GM12878 (cell line): ENCODE measurements around the gene VWA7. TPM values are rescaled to one million over a fixed set of nuclear protein-coding genes. Genes with fewer than 3 reads are reported as not detected.
A peak's percentile ranks its signal among the peaks of the same experiment; 100 is the strongest.

Source experiments
- ASH2L ChIP-seq: fragments of 300-600, 200-600 bp; sonication (generic); IDR thresholded peaks from 2 replicates; pipeline ENCODE4 v1.6.1; 2017; ENCODE audit warnings: low read depth, mild to moderate bottlenecking, borderline replicate concordance
- BHLHE40 ChIP-seq, 2 experiments: fragments of 450-650 bp in 1 of 2; IDR thresholded peaks; 2 replicates each; pipeline ENCODE4 v1.6.1; 2011 to 2017; ENCODE audit warnings: low read depth in 2 of 2, borderline replicate concordance in 1 of 2, improper control_type of control experiment in 1 of 2, low read length in 1 of 2, mild to moderate bottlenecking in 1 of 2
- BRCA1 ChIP-seq: IDR thresholded peaks from 2 replicates; pipeline ENCODE4 v1.6.1; 2011; ENCODE audit warnings: low read depth, low read length, improper control_type of control experiment
- CBFB ChIP-seq: IDR thresholded peaks from 2 replicates; pipeline ENCODE4 v1.6.1; 2016; ENCODE audit warnings: antibody characterized with exemption, low read depth
- CREB1 ChIP-seq: IDR thresholded peaks from 2 replicates; pipeline ENCODE4 v1.6.1; 2012; ENCODE audit warnings: low read depth, mild to moderate bottlenecking, inconsistent platforms
- DPF2 ChIP-seq: fragments of 450-650 bp; IDR thresholded peaks from 2 replicates; pipeline ENCODE4 v1.6.1; 2017; ENCODE audit warnings: mild to moderate bottlenecking
- MEF2B ChIP-seq: fragments of 450-650 bp; IDR thresholded peaks from 2 replicates; pipeline ENCODE4 v1.6.1; 2018; ENCODE audit warnings: mild to moderate bottlenecking, moderate library complexity; ENCODE audit not compliant: partially characterized antibody, poor library complexity, severe bottlenecking
- MXI1 ChIP-seq: fragments of 150-350 bp; IDR thresholded peaks from 2 replicates; pipeline ENCODE4 v1.6.1; 2011; ENCODE audit warnings: low read depth, mild to moderate bottlenecking, inconsistent platforms, low read length, improper control_type of control experiment
- POLR2AphosphoS2 ChIP-seq: IDR thresholded peaks from 2 replicates; pipeline ENCODE4 v1.6.1; 2011; ENCODE audit warnings: low read depth, mild to moderate bottlenecking, low read length, improper control_type of control experiment, moderate library complexity
- POLR2AphosphoS5 ChIP-seq: IDR thresholded peaks from 2 replicates; pipeline ENCODE4 v1.6.1; 2011; ENCODE audit warnings: mild to moderate bottlenecking, low read length, inconsistent platforms
- ZZZ3 ChIP-seq: IDR thresholded peaks from 2 replicates; pipeline ENCODE4 v1.6.1; 2011; ENCODE audit warnings: low read depth; ENCODE audit not compliant: control insufficient read depth, insufficient read length
- polyA plus RNA-seq, 11 experiments: library from polyadenylated mRNA; depleted of rRNA in 4 of 11; unstranded in 6 of 11; stranded (reverse) in 5 of 11; fragments of >200 nt; fragmentation: Nextera tagmentation in 4 of 11; fragmentation: Illumina TruSeq in 1 of 11; extraction: Ambion mirVana in 4 of 11; extraction: Trizol in 1 of 11; gene quantifications; 1 replicate in 1 of 11; 2 replicates in 10 of 11; pipeline versions ENCODE4 v1.2.1 to v1.2.3, GENCODE V29; 2011 to 2016; ENCODE audit warnings: inconsistent platforms in 2 of 11, missing spikeins in 2 of 11, low read depth in 1 of 11
- total RNA-seq, 4 experiments: library from RNA; depleted of rRNA in 3 of 4; stranded (reverse); fragments of >200 nt in 3 of 4; fragmentation: Illumina TruSeq in 1 of 4; extraction: Trizol in 1 of 4; gene quantifications; 2 replicates each; pipeline versions ENCODE4 v1.2.1 to v1.2.3, GENCODE V29; 2013 to 2021
- TF ChIP-seq, protein P1 (sequence below): IDR thresholded peaks from 2 replicates; pipeline ENCODE4 v1.6.1; 2012; ENCODE audit warnings: low read depth, low read length, improper control_type of control experiment
- TF ChIP-seq, protein P2 (sequence below): fragments of 450-650 bp; IDR thresholded peaks from 2 replicates; pipeline ENCODE4 v1.6.1; 2016; ENCODE audit warnings: mild to moderate bottlenecking
- TF ChIP-seq, protein P3 (sequence below): fragments of 450-650 bp; IDR thresholded peaks from 2 replicates; pipeline ENCODE4 v1.6.1; 2017; ENCODE audit warnings: mild to moderate bottlenecking, moderate library complexity
- TF ChIP-seq, protein P4 (sequence below): fragments of 450-650 bp; IDR thresholded peaks from 2 replicates; pipeline ENCODE4 v1.6.1; 2016; ENCODE audit warnings: mild to moderate bottlenecking, moderate library complexity, borderline replicate concordance
- TF ChIP-seq, protein P5 (sequence below): IDR thresholded peaks from 2 replicates; pipeline ENCODE4 v1.6.1; 2012; ENCODE audit warnings: low read length, inconsistent platforms

VWA7 gene
- total and polyA plus RNA-seq, 10 of the 15 experiments (the other 5 are each of a cell fraction or from before 2014, with no cell fraction given), result 0.11 to 3.1 (median 1.2) TPM; not detected in 1

DNA sequence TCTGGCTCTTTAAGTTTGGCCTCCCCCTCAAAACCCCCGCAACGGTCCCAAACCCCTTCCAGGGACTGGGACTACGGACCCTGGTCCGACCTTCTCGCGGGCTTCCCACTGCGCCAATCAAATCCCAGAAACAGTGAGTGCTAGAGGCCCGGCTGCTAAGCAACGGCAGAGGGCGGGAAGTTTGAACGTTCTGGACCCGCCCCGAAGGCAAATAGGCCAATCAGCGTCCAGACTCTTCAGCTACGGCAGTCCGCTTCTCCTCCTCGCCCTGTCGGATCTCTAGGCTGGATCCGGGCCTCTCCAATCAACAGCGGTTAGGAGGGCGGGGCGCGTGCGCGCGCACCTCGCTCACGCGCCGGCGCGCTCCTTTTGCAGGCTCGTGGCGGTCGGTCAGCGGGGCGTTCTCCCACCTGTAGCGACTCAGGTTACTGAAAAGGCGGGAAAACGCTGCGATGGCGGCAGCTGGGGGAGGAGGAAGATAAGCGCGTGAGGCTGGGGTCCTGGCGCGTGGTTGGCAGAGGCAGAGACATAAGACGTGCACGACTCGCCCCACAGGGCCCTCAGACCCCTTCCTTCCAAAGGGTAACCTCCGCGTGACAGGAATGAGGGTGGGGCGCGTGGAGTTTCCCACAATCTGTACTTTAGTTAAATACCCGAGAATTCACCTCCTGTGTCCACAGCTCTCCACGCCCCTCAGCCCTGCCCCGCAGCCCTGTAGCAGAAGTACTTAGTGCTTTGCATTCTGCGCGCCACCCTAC lies 37.3 kb downstream of the VWA7 start, which contains the start of gene MSH5 (continued):
- TF ChIP-seq, protein P1, sequence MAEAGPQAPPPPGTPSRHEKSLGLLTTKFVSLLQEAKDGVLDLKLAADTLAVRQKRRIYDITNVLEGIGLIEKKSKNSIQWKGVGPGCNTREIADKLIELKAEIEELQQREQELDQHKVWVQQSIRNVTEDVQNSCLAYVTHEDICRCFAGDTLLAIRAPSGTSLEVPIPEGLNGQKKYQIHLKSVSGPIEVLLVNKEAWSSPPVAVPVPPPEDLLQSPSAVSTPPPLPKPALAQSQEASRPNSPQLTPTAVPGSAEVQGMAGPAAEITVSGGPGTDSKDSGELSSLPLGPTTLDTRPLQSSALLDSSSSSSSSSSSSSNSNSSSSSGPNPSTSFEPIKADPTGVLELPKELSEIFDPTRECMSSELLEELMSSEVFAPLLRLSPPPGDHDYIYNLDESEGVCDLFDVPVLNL, result peak; percentile 100
- TF ChIP-seq POLR2AphosphoS5, result peak; percentile 43
- TF ChIP-seq BRCA1, result 0 out of 2 replicates have a peak, but pooled peaks have one; percentile 30
- no peak for TF ChIP-seq ASH2L
- TF ChIP-seq MEF2B, result no peak
- TF ChIP-seq CREB1, result no peak
- TF ChIP-seq, protein P2, sequence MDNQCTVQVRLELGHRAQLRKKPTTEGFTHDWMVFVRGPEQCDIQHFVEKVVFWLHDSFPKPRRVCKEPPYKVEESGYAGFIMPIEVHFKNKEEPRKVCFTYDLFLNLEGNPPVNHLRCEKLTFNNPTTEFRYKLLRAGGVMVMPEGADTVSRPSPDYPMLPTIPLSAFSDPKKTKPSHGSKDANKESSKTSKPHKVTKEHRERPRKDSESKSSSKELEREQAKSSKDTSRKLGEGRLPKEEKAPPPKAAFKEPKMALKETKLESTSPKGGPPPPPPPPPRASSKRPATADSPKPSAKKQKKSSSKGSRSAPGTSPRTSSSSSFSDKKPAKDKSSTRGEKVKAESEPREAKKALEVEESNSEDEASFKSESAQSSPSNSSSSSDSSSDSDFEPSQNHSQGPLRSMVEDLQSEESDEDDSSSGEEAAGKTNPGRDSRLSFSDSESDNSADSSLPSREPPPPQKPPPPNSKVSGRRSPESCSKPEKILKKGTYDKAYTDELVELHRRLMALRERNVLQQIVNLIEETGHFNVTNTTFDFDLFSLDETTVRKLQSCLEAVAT, result peak; percentile 51; the same call in 1 of the 2 replicates
- TF ChIP-seq ZZZ3, result no peak
- peak; percentile 37 for TF ChIP-seq CBFB
- peak; percentile 90 to 97 for TF ChIP-seq BHLHE40 (IDR thresholded peaks at IDR 0.05; ENCODE audit: borderline replicate concordance in 1 of 2, low read depth in 2 of 2, low read length in 1 of 2)
- TF ChIP-seq POLR2AphosphoS2, result no peak
- TF ChIP-seq, protein P3, sequence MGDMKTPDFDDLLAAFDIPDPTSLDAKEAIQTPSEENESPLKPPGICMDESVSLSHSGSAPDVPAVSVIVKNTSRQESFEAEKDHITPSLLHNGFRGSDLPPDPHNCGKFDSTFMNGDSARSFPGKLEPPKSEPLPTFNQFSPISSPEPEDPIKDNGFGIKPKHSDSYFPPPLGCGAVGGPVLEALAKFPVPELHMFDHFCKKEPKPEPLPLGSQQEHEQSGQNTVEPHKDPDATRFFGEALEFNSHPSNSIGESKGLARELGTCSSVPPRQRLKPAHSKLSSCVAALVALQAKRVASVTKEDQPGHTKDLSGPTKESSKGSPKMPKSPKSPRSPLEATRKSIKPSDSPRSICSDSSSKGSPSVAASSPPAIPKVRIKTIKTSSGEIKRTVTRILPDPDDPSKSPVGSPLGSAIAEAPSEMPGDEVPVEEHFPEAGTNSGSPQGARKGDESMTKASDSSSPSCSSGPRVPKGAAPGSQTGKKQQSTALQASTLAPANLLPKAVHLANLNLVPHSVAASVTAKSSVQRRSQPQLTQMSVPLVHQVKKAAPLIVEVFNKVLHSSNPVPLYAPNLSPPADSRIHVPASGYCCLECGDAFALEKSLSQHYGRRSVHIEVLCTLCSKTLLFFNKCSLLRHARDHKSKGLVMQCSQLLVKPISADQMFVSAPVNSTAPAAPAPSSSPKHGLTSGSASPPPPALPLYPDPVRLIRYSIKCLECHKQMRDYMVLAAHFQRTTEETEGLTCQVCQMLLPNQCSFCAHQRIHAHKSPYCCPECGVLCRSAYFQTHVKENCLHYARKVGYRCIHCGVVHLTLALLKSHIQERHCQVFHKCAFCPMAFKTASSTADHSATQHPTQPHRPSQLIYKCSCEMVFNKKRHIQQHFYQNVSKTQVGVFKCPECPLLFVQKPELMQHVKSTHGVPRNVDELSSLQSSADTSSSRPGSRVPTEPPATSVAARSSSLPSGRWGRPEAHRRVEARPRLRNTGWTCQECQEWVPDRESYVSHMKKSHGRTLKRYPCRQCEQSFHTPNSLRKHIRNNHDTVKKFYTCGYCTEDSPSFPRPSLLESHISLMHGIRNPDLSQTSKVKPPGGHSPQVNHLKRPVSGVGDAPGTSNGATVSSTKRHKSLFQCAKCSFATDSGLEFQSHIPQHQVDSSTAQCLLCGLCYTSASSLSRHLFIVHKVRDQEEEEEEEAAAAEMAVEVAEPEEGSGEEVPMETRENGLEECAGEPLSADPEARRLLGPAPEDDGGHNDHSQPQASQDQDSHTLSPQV, result no peak
- peak; percentile 91 for TF ChIP-seq MXI1
- TF ChIP-seq, protein P4, sequence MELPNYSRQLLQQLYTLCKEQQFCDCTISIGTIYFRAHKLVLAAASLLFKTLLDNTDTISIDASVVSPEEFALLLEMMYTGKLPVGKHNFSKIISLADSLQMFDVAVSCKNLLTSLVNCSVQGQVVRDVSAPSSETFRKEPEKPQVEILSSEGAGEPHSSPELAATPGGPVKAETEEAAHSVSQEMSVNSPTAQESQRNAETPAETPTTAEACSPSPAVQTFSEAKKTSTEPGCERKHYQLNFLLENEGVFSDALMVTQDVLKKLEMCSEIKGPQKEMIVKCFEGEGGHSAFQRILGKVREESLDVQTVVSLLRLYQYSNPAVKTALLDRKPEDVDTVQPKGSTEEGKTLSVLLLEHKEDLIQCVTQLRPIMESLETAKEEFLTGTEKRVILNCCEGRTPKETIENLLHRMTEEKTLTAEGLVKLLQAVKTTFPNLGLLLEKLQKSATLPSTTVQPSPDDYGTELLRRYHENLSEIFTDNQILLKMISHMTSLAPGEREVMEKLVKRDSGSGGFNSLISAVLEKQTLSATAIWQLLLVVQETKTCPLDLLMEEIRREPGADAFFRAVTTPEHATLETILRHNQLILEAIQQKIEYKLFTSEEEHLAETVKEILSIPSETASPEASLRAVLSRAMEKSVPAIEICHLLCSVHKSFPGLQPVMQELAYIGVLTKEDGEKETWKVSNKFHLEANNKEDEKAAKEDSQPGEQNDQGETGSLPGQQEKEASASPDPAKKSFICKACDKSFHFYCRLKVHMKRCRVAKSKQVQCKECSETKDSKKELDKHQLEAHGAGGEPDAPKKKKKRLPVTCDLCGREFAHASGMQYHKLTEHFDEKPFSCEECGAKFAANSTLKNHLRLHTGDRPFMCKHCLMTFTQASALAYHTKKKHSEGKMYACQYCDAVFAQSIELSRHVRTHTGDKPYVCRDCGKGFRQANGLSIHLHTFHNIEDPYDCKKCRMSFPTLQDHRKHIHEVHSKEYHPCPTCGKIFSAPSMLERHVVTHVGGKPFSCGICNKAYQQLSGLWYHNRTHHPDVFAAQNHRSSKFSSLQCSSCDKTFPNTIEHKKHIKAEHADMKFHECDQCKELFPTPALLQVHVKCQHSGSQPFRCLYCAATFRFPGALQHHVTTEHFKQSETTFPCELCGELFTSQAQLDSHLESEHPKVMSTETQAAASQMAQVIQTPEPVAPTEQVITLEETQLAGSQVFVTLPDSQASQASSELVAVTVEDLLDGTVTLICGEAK, result peak; percentile 38; the same call in 1 of the 2 replicates
- TF ChIP-seq DPF2, result peak; percentile 44; the same call in 1 of the 2 replicates
- TF ChIP-seq, protein P5, sequence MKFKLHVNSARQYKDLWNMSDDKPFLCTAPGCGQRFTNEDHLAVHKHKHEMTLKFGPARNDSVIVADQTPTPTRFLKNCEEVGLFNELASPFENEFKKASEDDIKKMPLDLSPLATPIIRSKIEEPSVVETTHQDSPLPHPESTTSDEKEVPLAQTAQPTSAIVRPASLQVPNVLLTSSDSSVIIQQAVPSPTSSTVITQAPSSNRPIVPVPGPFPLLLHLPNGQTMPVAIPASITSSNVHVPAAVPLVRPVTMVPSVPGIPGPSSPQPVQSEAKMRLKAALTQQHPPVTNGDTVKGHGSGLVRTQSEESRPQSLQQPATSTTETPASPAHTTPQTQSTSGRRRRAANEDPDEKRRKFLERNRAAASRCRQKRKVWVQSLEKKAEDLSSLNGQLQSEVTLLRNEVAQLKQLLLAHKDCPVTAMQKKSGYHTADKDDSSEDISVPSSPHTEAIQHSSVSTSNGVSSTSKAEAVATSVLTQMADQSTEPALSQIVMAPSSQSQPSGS, result no peak
